Panc1 (cell line): Measurements from ENCODE around the gene FKBP1B. TPM values are rescaled to one million over a fixed set of nuclear protein-coding genes. Genes with fewer than 3 reads are reported as not detected.
"Not testable (repeated sequence)": the region's sequence is repeated elsewhere in the genome, so short reads cannot be mapped to it uniquely, and the experiment has no call there.

Experiments
- ATAC-seq: fragments of 200-7000 bp; cut with Tn5 transposase; 2 replicates; pipeline ENCODE4 v1.9.1; 2020; ENCODE audit warnings: mild to moderate bottlenecking, moderate library complexity
- BruUV-seq: library from RNA; stranded (reverse); fragments of 400-500 nt; replicated peaks from 2 replicates; lab custom pipeline; 2021; lab: Mats Ljungman, UMichigan
- CTCF ChIA-PET: fragments of 300-600 bp; sonication (Branson Sonifier 250); formaldehyde crosslinking; loops from one replicate; lab custom pipeline; 2022; ENCODE audit warnings: antibody characterized with exemption; lab: Charles Lee
- POLR2A ChIA-PET: fragments of 300-600 bp; sonication (Branson Sonifier 250); formaldehyde crosslinking; loops from one replicate; lab custom pipeline; 2022; ENCODE audit warnings: antibody characterized with exemption; lab: Charles Lee
- DNase-seq: peaks from one replicate; pipeline ENCODE4 v3.0.0-alpha.2; 2010; ENCODE audit warnings: low read depth, low spot score
- H3K27ac ChIP-seq: 2 replicates; pipeline ENCODE4 v1.5.1; 2011; ENCODE audit warnings: mild to moderate bottlenecking, low read length, inconsistent platforms
- H3K27me3 ChIP-seq: fragments of 200-500 bp; sonication (Bioruptor generic); 2 replicates; pipeline ENCODE4 v1.6.0; 2014; ENCODE audit warnings: low read length, inconsistent platforms; ENCODE audit not compliant: control insufficient read depth, insufficient read depth
- H3K36me3 ChIP-seq: fragments of 200-500 bp; sonication (Bioruptor generic); 2 replicates; pipeline ENCODE4 v1.5.1; 2014; ENCODE audit warnings: inconsistent platforms, mild to moderate bottlenecking, low read length, moderate library complexity; ENCODE audit not compliant: control insufficient read depth, insufficient read depth
- H3K4me1 ChIP-seq: 2 replicates; pipeline ENCODE4 v1.5.1; 2011; ENCODE audit warnings: inconsistent platforms, mild to moderate bottlenecking, low read length, moderate library complexity; ENCODE audit not compliant: control insufficient read depth, insufficient read depth
- H3K4me3 ChIP-seq, 2 experiments: 2 replicates each; pipeline ENCODE4 v1.5.1; 2011 to 2012; ENCODE audit warnings: low read depth in 2 of 2, low read length in 2 of 2, mild to moderate bottlenecking in 2 of 2, inconsistent platforms in 1 of 2, moderate library complexity in 1 of 2
- H3K9me3 ChIP-seq: fragments of 200-500 bp; sonication (Bioruptor generic); 2 replicates; pipeline ENCODE4 v1.5.1; 2014; ENCODE audit warnings: low read depth, mild to moderate bottlenecking, inconsistent platforms, low read length, moderate library complexity; ENCODE audit not compliant: control insufficient read depth, insufficient read depth
- POLR2AphosphoS5 ChIP-seq: IDR thresholded peaks from 2 replicates; pipeline ENCODE4 v1.6.1; 2012; ENCODE audit warnings: mild to moderate bottlenecking, low read depth, low read length, moderate library complexity
- SIN3A ChIP-seq: IDR thresholded peaks from 2 replicates; pipeline ENCODE4 v1.6.1; 2012; ENCODE audit warnings: low read depth, mild to moderate bottlenecking, low read length, moderate library complexity, borderline replicate concordance; ENCODE audit not compliant: insufficient read depth
- TCF7L2 ChIP-seq: IDR thresholded peaks from 2 replicates; pipeline ENCODE4 v1.6.1; 2011; ENCODE audit warnings: mild to moderate bottlenecking, low read depth, low read length, inconsistent platforms
- in situ Hi-C: cut with HindIII; loops from 2 replicates; pipeline ENCODE4 v1.10.0; 2016; ENCODE audit warnings: low sequenced_read_pairs, low pct_unique_long_range_greater_than_20kb
- intact Hi-C: fragments of 100-400 bp; cut with micrococcal nuclease; formaldehyde crosslinking; loops from one replicate; pipeline ENCODE4 v1.10.0; 2022; ENCODE audit not compliant: unreplicated experiment
- total RNA-seq: library from RNA; stranded (reverse); gene quantifications from one replicate; pipeline ENCODE4 v1.2.1, GENCODE V29; 2021; ENCODE audit not compliant: unreplicated experiment
- TF ChIP-seq, protein P1 (sequence below): fragments of 450-650 bp; IDR thresholded peaks from 2 replicates; pipeline ENCODE4 v1.5.1; 2017; ENCODE audit warnings: mild to moderate bottlenecking
- TF ChIP-seq, protein P2 (sequence below), 2 experiments: IDR thresholded peaks; 2 replicates each; pipeline ENCODE4 v1.6.1; 2011 to 2012; ENCODE audit warnings: low read depth in 2 of 2, control low read depth in 1 of 2, low read length in 1 of 2, mild to moderate bottlenecking in 1 of 2, moderate library complexity in 1 of 2; ENCODE audit not compliant: insufficient read depth in 1 of 2

Gene FKBP1B
- total RNA-seq, 1 experiment from 2014 or later, result 19.9 TPM

DNA sequence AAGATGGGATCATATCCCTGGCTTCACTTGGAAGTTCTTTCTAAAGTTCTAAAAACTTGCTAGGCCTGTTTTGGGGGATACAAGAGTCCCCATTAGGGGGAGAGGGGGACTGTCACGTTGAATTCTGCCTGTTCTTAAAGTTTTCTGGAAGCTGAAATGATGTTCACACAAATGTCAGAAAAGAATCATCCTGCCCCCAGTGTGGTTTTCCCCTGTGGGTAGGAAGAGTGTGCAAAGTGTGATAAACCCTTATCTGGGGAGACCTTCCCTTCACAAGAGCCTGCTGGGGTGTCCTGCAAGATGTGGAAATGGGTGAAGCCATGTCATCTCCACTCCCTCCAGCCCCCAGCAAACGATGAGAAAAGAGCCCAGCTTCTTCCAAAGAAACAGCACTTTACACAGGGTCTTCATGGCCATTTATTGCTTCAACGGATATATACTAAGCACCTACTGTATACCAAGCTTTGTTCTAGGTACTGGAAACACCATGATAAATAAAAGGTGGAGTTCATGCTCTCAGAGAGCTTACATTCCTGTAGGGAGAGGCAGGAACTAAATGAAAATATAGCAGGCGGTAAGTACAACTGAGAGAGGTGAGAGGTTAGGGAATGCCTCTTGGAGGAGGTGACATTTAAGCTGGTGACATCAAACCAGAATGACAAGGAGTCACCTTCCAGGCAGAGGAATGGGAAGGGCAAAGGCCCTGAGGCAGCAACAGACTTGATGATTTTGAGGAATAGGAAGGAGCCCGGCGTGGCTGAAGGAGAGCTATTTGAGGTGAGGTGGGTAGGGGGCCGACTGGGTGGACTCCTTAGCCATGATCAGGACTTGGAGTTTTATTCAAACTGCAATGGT is 38.1 kb upstream of the FKBP1B start:
- DNase-seq (no peak), ATAC-seq (no peak)
- H3K4me3 ChIP-seq, result no peak overlapping the region
- peaks cover 24% of the 10 kb centered on the region for H3K4me1 ChIP-seq
- no peaks in the 10 kb centered on the region for H3K9me3 ChIP-seq
- no peaks in the 10 kb centered on the region for H3K27me3 ChIP-seq
- in situ Hi-C loops (no loop called here), intact Hi-C loops (no loop called here)
- peak overlapping the region; percentile 23 for H3K27ac ChIP-seq
- TF ChIP-seq, protein P1, sequence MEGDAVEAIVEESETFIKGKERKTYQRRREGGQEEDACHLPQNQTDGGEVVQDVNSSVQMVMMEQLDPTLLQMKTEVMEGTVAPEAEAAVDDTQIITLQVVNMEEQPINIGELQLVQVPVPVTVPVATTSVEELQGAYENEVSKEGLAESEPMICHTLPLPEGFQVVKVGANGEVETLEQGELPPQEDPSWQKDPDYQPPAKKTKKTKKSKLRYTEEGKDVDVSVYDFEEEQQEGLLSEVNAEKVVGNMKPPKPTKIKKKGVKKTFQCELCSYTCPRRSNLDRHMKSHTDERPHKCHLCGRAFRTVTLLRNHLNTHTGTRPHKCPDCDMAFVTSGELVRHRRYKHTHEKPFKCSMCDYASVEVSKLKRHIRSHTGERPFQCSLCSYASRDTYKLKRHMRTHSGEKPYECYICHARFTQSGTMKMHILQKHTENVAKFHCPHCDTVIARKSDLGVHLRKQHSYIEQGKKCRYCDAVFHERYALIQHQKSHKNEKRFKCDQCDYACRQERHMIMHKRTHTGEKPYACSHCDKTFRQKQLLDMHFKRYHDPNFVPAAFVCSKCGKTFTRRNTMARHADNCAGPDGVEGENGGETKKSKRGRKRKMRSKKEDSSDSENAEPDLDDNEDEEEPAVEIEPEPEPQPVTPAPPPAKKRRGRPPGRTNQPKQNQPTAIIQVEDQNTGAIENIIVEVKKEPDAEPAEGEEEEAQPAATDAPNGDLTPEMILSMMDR, result no peak
- TF ChIP-seq, protein P2, sequence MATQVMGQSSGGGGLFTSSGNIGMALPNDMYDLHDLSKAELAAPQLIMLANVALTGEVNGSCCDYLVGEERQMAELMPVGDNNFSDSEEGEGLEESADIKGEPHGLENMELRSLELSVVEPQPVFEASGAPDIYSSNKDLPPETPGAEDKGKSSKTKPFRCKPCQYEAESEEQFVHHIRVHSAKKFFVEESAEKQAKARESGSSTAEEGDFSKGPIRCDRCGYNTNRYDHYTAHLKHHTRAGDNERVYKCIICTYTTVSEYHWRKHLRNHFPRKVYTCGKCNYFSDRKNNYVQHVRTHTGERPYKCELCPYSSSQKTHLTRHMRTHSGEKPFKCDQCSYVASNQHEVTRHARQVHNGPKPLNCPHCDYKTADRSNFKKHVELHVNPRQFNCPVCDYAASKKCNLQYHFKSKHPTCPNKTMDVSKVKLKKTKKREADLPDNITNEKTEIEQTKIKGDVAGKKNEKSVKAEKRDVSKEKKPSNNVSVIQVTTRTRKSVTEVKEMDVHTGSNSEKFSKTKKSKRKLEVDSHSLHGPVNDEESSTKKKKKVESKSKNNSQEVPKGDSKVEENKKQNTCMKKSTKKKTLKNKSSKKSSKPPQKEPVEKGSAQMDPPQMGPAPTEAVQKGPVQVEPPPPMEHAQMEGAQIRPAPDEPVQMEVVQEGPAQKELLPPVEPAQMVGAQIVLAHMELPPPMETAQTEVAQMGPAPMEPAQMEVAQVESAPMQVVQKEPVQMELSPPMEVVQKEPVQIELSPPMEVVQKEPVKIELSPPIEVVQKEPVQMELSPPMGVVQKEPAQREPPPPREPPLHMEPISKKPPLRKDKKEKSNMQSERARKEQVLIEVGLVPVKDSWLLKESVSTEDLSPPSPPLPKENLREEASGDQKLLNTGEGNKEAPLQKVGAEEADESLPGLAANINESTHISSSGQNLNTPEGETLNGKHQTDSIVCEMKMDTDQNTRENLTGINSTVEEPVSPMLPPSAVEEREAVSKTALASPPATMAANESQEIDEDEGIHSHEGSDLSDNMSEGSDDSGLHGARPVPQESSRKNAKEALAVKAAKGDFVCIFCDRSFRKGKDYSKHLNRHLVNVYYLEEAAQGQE (IDR thresholded peaks at IDR 0.05; ENCODE audit: insufficient read depth in 1 of 2, low read depth in 2 of 2, low read length in 1 of 2), result no peak
- TF ChIP-seq POLR2AphosphoS5, result no peak
- ChIA-PET POLR2A (interaction anchor here (0.5 to 0.7 kb wide), 2 partner anchors 21 to 121 kb away, joined by 3 to 4 read pairs; no protein-coding TSS in a partner anchor), CTCF (no interaction called here)
- no TSS peak for BruUV-seq
- no peaks in the 10 kb centered on the region for H3K36me3 ChIP-seq

DNA sequence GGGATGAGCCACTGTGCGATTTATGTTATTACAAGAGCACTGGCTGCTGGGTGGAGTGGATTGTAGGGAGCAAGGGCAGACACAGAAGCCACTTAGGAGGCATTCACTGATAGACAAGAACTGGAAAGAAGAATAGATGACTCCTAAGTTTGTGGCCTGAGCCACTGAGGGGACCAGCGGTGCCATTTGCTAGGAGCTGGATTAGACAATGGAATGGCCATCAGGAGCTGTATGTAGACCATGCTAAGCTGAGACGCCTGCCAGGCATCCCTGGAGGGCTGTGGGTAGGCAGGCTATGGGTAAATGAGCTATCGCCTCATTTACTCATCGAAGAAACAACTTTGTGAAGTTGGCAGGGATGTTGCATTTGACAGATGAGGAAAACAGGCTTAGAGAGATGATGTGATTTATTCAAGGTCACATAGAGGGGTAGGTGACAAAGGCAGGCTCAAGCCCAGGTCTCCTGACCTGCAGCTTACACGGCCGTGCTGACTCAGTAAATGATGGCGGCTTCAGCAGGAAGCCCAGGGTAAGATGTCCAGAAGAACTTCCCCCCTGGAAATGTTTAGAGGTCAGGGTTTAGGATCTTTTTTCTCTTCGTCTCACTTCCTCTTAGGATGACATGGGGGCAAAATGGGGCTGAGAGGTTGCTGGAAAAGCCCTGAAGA is 36.9 kb upstream of the FKBP1B start:
- H3K9me3 ChIP-seq, result no peaks in the 10 kb centered on the region
- H3K4me3 ChIP-seq, result no peak overlapping the region
- TF ChIP-seq, protein P2 (IDR thresholded peaks at IDR 0.05; ENCODE audit: insufficient read depth in 1 of 2, low read depth in 2 of 2, low read length in 1 of 2), result no peak
- TF ChIP-seq SIN3A (no peak), TCF7L2 (no peak), POLR2AphosphoS5 (no peak)
- TF ChIP-seq, protein P1, result no peak
- DNase-seq, result no peak
- H3K27me3 ChIP-seq, result no peaks in the 10 kb centered on the region
- ChIA-PET POLR2A (interaction anchor here (0.5 kb wide), 1 partner anchor 36 kb away, joined by 3 read pairs; no protein-coding TSS in a partner anchor), CTCF (no interaction called here)
- ATAC-seq, result no peak
- BruUV-seq, result no TSS peak
- no peaks in the 10 kb centered on the region for H3K36me3 ChIP-seq
- in situ Hi-C loops (no loop called here), intact Hi-C loops (no loop called here)
- H3K27ac ChIP-seq, result 0 out of 2 replicates have a peak overlapping the region, but pooled peaks have one; percentile 18
- peaks cover 29% of the 10 kb centered on the region for H3K4me1 ChIP-seq

DNA sequence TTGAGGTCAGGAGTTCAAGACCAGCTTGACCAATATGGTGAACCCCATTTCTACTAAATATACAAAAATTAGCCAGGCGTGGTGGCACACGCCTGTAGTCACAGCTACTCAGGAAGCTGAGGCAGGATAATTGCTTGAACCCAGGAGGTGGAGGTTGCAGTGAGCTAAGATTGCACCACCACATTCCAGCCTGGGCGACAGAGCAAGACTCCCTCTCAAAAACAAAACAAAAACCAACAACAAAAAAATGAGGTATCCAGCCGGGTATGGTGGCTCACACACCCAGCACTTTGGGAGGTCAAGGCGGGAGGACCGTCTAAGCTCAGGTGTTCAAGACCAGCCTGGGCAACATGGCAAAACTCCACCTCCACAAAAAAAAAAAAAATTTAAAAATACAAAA is 34.6 kb upstream of the FKBP1B start:
- H3K9me3 ChIP-seq, in situ Hi-C loops, H3K27me3 ChIP-seq, POLR2A ChIA-PET, H3K4me3 ChIP-seq, DNase-seq, ATAC-seq, intact Hi-C loops, BruUV-seq, H3K36me3 ChIP-seq: not testable (repeated sequence)
- H3K27ac ChIP-seq, result peak overlapping the region; percentile 76
- CTCF ChIA-PET, result interaction anchor here (0.7 kb wide), 2 partner anchors 34 to 68 kb away, joined by 3 read pairs; no protein-coding TSS in a partner anchor
- peaks cover 29% of the 10 kb centered on the region for H3K4me1 ChIP-seq
